Fibroblast of lung (primary cell): ENCODE results near the gene GJB5.

Experiments
- EZH2 ChIP-seq: IDR thresholded peaks from 2 replicates; pipeline ENCODE4 v1.5.1; 2012; ENCODE audit warnings: low read length, control low read depth, mild to moderate bottlenecking; ENCODE audit errors: missing control alignments
- TF ChIP-seq, protein P1 (sequence below), 2 donors: IDR thresholded peaks in 1 of 2; conservative IDR thresholded peaks in 1 of 2; 1 replicate in 1 of 2; 2 replicates in 1 of 2; pipeline ENCODE4 v1.5.1; 2011 to 2012; ENCODE audit warnings: low read length in 2 of 2, control low read depth in 1 of 2, inconsistent platforms in 1 of 2, low read depth in 1 of 2, mild to moderate bottlenecking in 1 of 2

DNA sequence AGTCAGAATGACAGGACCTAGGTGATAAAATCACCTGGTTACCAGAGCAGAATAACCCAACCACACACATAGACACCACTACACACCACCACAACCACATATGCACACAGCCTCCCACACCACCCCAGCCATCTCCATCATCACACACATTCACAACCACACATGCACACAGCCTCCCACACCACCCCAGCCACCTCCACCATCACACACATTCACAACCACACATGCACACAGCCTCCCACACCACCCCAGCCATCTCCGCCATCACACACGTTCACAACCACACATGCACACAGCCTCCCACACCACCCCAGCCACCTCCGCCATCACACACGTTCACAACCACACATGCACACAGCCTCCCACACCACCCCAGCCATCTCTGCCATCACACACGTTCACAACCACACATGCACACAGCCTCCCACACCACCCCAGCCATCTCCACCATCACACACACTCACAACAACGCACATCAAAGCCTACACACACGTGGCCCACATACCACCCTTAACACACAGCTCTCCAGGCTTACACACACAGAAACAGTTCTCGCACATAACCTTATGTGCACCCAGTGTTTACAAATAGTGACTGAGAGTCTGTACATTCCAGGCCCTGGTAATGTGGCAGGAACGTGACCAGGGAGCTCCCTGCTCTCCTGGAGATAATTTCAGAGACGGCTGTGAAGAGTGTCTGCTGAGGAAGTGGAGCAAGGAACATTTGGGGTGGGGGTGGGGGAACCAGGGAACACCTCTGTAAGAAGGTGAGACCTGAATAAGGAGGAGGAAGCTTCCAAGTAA lies 22.9 kb downstream of the GJB5 start:
- no peak for TF ChIP-seq EZH2
- TF ChIP-seq, protein P1, sequence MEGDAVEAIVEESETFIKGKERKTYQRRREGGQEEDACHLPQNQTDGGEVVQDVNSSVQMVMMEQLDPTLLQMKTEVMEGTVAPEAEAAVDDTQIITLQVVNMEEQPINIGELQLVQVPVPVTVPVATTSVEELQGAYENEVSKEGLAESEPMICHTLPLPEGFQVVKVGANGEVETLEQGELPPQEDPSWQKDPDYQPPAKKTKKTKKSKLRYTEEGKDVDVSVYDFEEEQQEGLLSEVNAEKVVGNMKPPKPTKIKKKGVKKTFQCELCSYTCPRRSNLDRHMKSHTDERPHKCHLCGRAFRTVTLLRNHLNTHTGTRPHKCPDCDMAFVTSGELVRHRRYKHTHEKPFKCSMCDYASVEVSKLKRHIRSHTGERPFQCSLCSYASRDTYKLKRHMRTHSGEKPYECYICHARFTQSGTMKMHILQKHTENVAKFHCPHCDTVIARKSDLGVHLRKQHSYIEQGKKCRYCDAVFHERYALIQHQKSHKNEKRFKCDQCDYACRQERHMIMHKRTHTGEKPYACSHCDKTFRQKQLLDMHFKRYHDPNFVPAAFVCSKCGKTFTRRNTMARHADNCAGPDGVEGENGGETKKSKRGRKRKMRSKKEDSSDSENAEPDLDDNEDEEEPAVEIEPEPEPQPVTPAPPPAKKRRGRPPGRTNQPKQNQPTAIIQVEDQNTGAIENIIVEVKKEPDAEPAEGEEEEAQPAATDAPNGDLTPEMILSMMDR (conservative IDR thresholded peaks at IDR 0.05 in 1 of 2, IDR thresholded peaks at IDR 0.05 in 1 of 2; ENCODE audit: low read depth in 1 of 2, low read length in 2 of 2): no peak
